H1 (cell line): ENCODE results near the gene KIF1B. TPM values are rescaled to one million over a fixed set of nuclear protein-coding genes. Genes with fewer than 3 reads are reported as not detected.

Experiments used
- ASH2L ChIP-seq: fragments of 200-600, 300-600 bp; sonication (generic); IDR thresholded peaks from one replicate; pipeline ENCODE4 v1.7.1; 2017; ENCODE audit warnings: low read length
- BCL11A ChIP-seq, 2 experiments: IDR thresholded peaks; one replicate each; pipeline ENCODE4 v1.6.1; 2011; ENCODE audit warnings: low read depth in 2 of 2, low read length in 2 of 2, mild to moderate bottlenecking in 2 of 2
- BRCA1 ChIP-seq: IDR thresholded peaks from 2 replicates; pipeline ENCODE4 v1.6.1; 2012; ENCODE audit warnings: low read depth, low read length, improper control_type of control experiment
- CEBPB ChIP-seq: IDR thresholded peaks from 2 replicates; pipeline ENCODE4 v1.6.1; 2012; ENCODE audit warnings: low read depth, low read length
- CHD2 ChIP-seq: IDR thresholded peaks from 2 replicates; pipeline ENCODE4 v1.6.1; 2012; ENCODE audit warnings: low read length, improper control_type of control experiment
- CREB1 ChIP-seq: IDR thresholded peaks from 2 replicates; pipeline ENCODE4 v1.6.1; 2012; ENCODE audit warnings: inconsistent platforms
- EZH2 ChIP-seq: fragments of 200-600 bp; sonication (generic); IDR thresholded peaks from 2 replicates; pipeline ENCODE4 v1.7.1; 2012; ENCODE audit warnings: low read depth, mild to moderate bottlenecking, moderate library complexity, low read length, inconsistent platforms; ENCODE audit not compliant: severe bottlenecking
- FOSL1 ChIP-seq: IDR thresholded peaks from 2 replicates; pipeline ENCODE4 v1.6.1; 2011; ENCODE audit warnings: mild to moderate bottlenecking, low read depth, low read length, moderate library complexity; ENCODE audit not compliant: insufficient read depth
- HDAC2 ChIP-seq, 2 experiments: fragments of 300-600 bp in 1 of 2; sonication (generic) in 1 of 2; IDR thresholded peaks; 2 replicates each; pipeline ENCODE4 v1.6.1; 2011 to 2012; ENCODE audit warnings: low read depth in 2 of 2, low read length in 2 of 2, mild to moderate bottlenecking in 2 of 2, moderate library complexity in 2 of 2, borderline replicate concordance in 1 of 2, inconsistent platforms in 1 of 2
- KDM1A ChIP-seq: fragments of 200-600, 300-600 bp; sonication (generic); IDR thresholded peaks from 2 replicates; pipeline ENCODE4 v1.7.1; 2016; ENCODE audit warnings: mild to moderate bottlenecking, low read length, borderline replicate concordance
- KDM4A ChIP-seq: IDR thresholded peaks from one replicate; pipeline ENCODE4 v1.7.1; 2012; ENCODE audit warnings: low read depth, mild to moderate bottlenecking, moderate library complexity, low read length, inconsistent platforms; ENCODE audit not compliant: severe bottlenecking
- POLR2A ChIP-seq, 2 experiments: IDR thresholded peaks; 1 replicate in 1 of 2; 2 replicates in 1 of 2; pipeline ENCODE4 v1.6.1; 2011; ENCODE audit warnings: low read depth in 2 of 2, low read length in 2 of 2, mild to moderate bottlenecking in 2 of 2; ENCODE audit errors: control extremely low read depth in 1 of 2
- RAD21 ChIP-seq, 2 experiments: IDR thresholded peaks in 1 of 2; conservative IDR thresholded peaks in 1 of 2; 2 replicates each; pipeline ENCODE4 v1.6.1; 2011; ENCODE audit warnings: low read depth in 2 of 2, low read length in 2 of 2, improper control_type of control experiment in 1 of 2, inconsistent platforms in 1 of 2, mild to moderate bottlenecking in 1 of 2, moderate library complexity in 1 of 2
- RBBP5 ChIP-seq: IDR thresholded peaks from 2 replicates; pipeline ENCODE4 v1.7.1; 2012; ENCODE audit warnings: low read depth, mild to moderate bottlenecking, inconsistent platforms, low read length, moderate library complexity, borderline replicate concordance
- RNF2 ChIP-seq: fragments of 200-900, 300-1000 bp; sonication (generic); IDR thresholded peaks from 2 replicates; pipeline ENCODE4 v1.7.1; 2016; ENCODE audit warnings: borderline replicate concordance, low read depth, mild to moderate bottlenecking, antibody characterized with exemption, low read length; ENCODE audit not compliant: poor library complexity, severe bottlenecking; ENCODE audit errors: missing control alignments
- SAP30 ChIP-seq: fragments of 300-600 bp; sonication (generic); IDR thresholded peaks from 2 replicates; pipeline ENCODE4 v1.7.1; 2012; ENCODE audit warnings: low read length, moderate library complexity, mild to moderate bottlenecking, inconsistent platforms; ENCODE audit not compliant: insufficient read depth, insufficient replicate concordance
- SP4 ChIP-seq: IDR thresholded peaks from 2 replicates; pipeline ENCODE4 v1.6.1; 2012; ENCODE audit warnings: low read length, inconsistent platforms
- TBP ChIP-seq: IDR thresholded peaks from 2 replicates; pipeline ENCODE4 v1.6.1; 2011; ENCODE audit warnings: low read depth, low read length, improper control_type of control experiment
- polyA plus RNA-seq, 7 experiments: library from polyadenylated mRNA; depleted of rRNA in 3 of 7; stranded (reverse) in 5 of 7; unstranded in 2 of 7; fragments of >200 nt in 5 of 7; fragments of 200-250 nt in 2 of 7; gene quantifications; 1 replicate in 5 of 7; 2 replicates in 1 of 7; 4 replicates in 1 of 7; pipeline versions ENCODE4 v1.2.1 to v1.2.3, GENCODE V29; 2011 to 2013; ENCODE audit warnings: missing spikeins in 2 of 7, mixed read lengths in 2 of 7
- total RNA-seq: library from RNA; stranded (reverse); fragmentation: NEBNext Ultra II Directional; extraction: Animal tissue kit (Norgen Biotek cat#: 25700); gene quantifications from 2 replicates; pipeline ENCODE4 v1.2.1, GENCODE V29; 2021
- TF ChIP-seq, protein P1 (sequence below): IDR thresholded peaks from 2 replicates; pipeline ENCODE4 v1.6.1; 2012; ENCODE audit warnings: inconsistent platforms

The KIF1B gene
- total and polyA plus RNA-seq, 2 of the 8 experiments (the other 6 are each of a cell fraction or from before 2014, with no cell fraction given): 39.1 to 74.2 TPM

DNA sequence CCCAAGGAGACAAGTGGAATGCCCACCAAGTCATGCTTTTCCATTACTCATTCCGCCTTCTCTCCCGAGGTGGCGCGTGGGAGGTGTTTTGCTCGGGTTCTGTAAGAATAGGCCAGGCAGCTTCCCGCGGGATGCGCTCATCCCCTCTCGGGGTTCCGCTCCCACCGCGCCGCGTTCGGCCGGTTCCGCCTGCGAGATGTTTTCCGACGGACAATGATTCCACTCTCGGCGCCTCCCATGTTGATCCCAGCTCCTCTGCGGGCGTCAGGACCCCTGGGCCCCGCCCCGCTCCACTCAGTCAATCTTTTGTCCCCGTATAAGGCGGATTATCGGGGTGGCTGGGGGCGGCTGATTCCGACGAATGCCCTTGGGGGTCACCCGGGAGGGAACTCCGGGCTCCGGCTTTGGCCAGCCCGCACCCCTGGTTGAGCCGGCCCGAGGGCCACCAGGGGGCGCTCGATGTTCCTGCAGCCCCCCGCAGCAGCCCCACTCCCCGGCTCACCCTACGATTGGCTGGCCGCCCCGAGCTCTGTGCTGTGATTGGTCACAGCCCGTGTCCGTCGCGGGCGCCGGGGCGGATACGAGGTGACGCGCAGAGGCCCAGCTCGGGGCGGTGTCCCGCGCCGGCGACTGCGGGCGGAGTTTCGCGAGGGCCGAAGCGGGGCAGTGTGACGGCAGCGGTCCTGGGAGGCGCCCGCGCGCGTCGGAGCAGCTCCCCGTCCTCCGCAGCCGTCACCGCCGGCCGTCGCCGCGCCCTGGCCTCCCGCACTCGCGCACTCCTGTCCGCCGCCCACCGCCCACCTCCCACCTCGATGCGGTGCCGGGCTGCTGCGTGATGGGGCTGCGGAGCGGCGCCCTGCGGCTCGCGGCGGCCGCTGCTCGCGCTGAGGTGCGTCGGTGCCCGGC is at the start of gene KIF1B (continued):
- TF ChIP-seq HDAC2 (IDR thresholded peaks at IDR 0.05; ENCODE audit: borderline replicate concordance in 1 of 2, low read depth in 2 of 2, low read length in 2 of 2) (peak in 1 of 2 experiments; percentile 36; a peak in 1 of 4 replicates), BRCA1 (no peak), TBP (peak; percentile 81; the same call in 1 of the 2 replicates), CEBPB (no peak), RBBP5 (peak; percentile 30; the same call in 1 of the 2 replicates), SP4 (peak; percentile 76; the same call in 1 of the 2 replicates), KDM1A (no peak), KDM4A (peak; percentile 75), CHD2 (peak; percentile 93), BCL11A (IDR thresholded peaks at IDR 0.05; ENCODE audit: low read depth in 2 of 2, low read length in 2 of 2) (no peak), RNF2 (no peak), FOSL1 (no peak), CREB1 (peak; percentile 90), POLR2A (IDR thresholded peaks at IDR 0.05; ENCODE audit: control extremely low read depth in 1 of 2, low read depth in 2 of 2, low read length in 2 of 2) (peak; percentile 60 to 79), RAD21 (IDR thresholded peaks at IDR 0.05 in 1 of 2, conservative IDR thresholded peaks at IDR 0.05 in 1 of 2; ENCODE audit: low read depth in 2 of 2, low read length in 2 of 2) (peak; percentile 43 to 58), ASH2L (peak; percentile 93), EZH2 (no peak), SAP30 (no peak)
- TF ChIP-seq, protein P1, sequence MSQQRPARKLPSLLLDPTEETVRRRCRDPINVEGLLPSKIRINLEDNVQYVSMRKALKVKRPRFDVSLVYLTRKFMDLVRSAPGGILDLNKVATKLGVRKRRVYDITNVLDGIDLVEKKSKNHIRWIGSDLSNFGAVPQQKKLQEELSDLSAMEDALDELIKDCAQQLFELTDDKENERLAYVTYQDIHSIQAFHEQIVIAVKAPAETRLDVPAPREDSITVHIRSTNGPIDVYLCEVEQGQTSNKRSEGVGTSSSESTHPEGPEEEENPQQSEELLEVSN: peak; percentile 38; the same call in 1 of the 2 replicates
